HuH-7.5 (cell line): ENCODE data around the gene ABCA2.
A peak's percentile ranks its signal among the peaks of the same experiment; 100 is the strongest.
"Not testable (repeated sequence)": the region's sequence is repeated elsewhere in the genome, so short reads cannot be mapped to it uniquely, and the experiment has no call there.

Experiments
- DNase-seq: peaks from one replicate; pipeline ENCODE4 v3.0.0; 2011; ENCODE audit warnings: low spot score

The ABCA2 gene

GRCh38 chr9:137014166-137014565 is 13.9 kb downstream of the ABCA2 start:
- DNase-seq = no peak

- DNase-seq = no peak
Observed at GRCh38 chr9:137013571-137013940, 14.5 kb downstream of the ABCA2 start.

- DNase-seq = no peak
Observed at GRCh38 chr9:137012694-137013570, 15.1 kb downstream of the ABCA2 start.

GRCh38 chr9:137011907-137012675 is 15.9 kb downstream of the ABCA2 start:
- no peak for DNase-seq

- no peak for DNase-seq
Observed at GRCh38 chr9:137011156-137011555, 16.9 kb downstream of the ABCA2 start.

- no peak for DNase-seq
Observed at GRCh38 chr9:137009938-137010732, 17.9 kb downstream of the ABCA2 start.

- no peak for DNase-seq
Observed at GRCh38 chr9:137009217-137009616, 18.8 kb downstream of the ABCA2 start.

GRCh38 chr9:137008312-137008711 is 19.7 kb downstream of the ABCA2 start:
- DNase-seq = no peak

- no peak for DNase-seq
Observed at GRCh38 chr9:137007816-137008270, 20.2 kb downstream of the ABCA2 start.

GRCh38 chr9:137007108-137007815 is 20.8 kb downstream of the ABCA2 start:
- no peak for DNase-seq

GRCh38 chr9:137006116-137007003 is 21.7 kb downstream of the ABCA2 start:
- DNase-seq = no peak

- DNase-seq = not testable (repeated sequence)
Observed at GRCh38 chr9:137004285-137004684, 23.8 kb downstream of the ABCA2 start.

- no peak for DNase-seq
Observed at GRCh38 chr9:137002646-137003041, 25.4 kb downstream of the ABCA2 start.

GRCh38 chr9:137001857-137002645 is 26.0 kb downstream of the ABCA2 start:
- DNase-seq = no peak

- no peak for DNase-seq
Observed at GRCh38 chr9:137000177-137000930, 27.7 kb downstream of the ABCA2 start.

GRCh38 chr9:136997830-136998234 is 30.2 kb downstream of the ABCA2 start:
- no peak for DNase-seq

GRCh38 chr9:136997371-136997770 is 30.7 kb downstream of the ABCA2 start:
- DNase-seq = no peak

- peak; percentile 87 for DNase-seq
Observed at GRCh38 chr9:136996361-136997292, 31.4 kb downstream of the ABCA2 start, which contains the start of gene CLIC3. CLIC3 (minus strand) TSS chr9:136996568; CDS start chr9:136996543, 25 bp downstream.
